T-cell (primary cell): ENCODE results near the gene PCBD1. TPM values are rescaled to one million over a fixed set of nuclear protein-coding genes. Genes with fewer than 3 reads are reported as not detected.

Experiments used
- ATAC-seq, 4 experiments: fragments of 200-7000 bp in 3 of 4; fragments of 150-1000 bp in 1 of 4; cut with Tn5 transposase; replicated peaks in 1 of 4; 1 replicate in 3 of 4; 2 replicates in 1 of 4; pipeline ENCODE4 v1.10.0; 2021; ENCODE audit warnings: moderate library complexity in 3 of 4, mild to moderate bottlenecking in 2 of 4, moderate number of reproducible peaks in 1 of 4
- CTCF ChIA-PET, 2 donors: fragments of 300-600 bp; sonication (Branson Sonifier 250); formaldehyde crosslinking; loops; one replicate each; lab custom pipeline; 2022; ENCODE audit warnings: antibody characterized with exemption in 2 of 2; lab: Charles Lee
- POLR2A ChIA-PET, 2 donors: fragments of 300-600 bp; sonication (Branson Sonifier 250); formaldehyde crosslinking; loops; one replicate each; lab custom pipeline; 2022; ENCODE audit warnings: antibody characterized with exemption in 2 of 2; lab: Charles Lee
- DNase-seq, 35 experiments: peaks; one replicate each; pipeline versions ENCODE4 v3.0.0 to v3.0.0-alpha.2; 2013 to 2023
- H3K27ac ChIP-seq: one replicate; pipeline ENCODE4 v1.5.1; 2013; ENCODE audit warnings: low read length
- H3K27me3 ChIP-seq, 2 experiments: replicated peaks in 1 of 2; 1 replicate in 1 of 2; 2 replicates in 1 of 2; pipeline versions ENCODE4 v1.6.1 to v1.7.0; 2013; ENCODE audit warnings: low read length in 1 of 2, mixed read lengths in 1 of 2; ENCODE audit not compliant: control insufficient read depth in 2 of 2, insufficient read depth in 2 of 2; ENCODE audit errors: extremely low read depth in 1 of 2
- H3K36me3 ChIP-seq, 2 donors: 1 replicate in 1 of 2; 2 replicates in 1 of 2; pipeline versions ENCODE4 v1.6.1 to v1.7.0; 2013; ENCODE audit warnings: low read length in 1 of 2; ENCODE audit not compliant: control insufficient read depth in 2 of 2, insufficient read depth in 1 of 2; ENCODE audit errors: extremely low read depth in 1 of 2
- H3K4me1 ChIP-seq, 2 experiments: 1 replicate in 1 of 2; 2 replicates in 1 of 2; pipeline versions ENCODE4 v1.6.1 to v1.7.0; 2013; ENCODE audit warnings: low read length in 2 of 2, mixed read lengths in 1 of 2; ENCODE audit not compliant: insufficient read depth in 2 of 2, control insufficient read depth in 1 of 2; ENCODE audit errors: extremely low read depth in 1 of 2
- H3K4me3 ChIP-seq, 2 donors: 1 replicate in 1 of 2; 2 replicates in 1 of 2; pipeline versions ENCODE4 v1.5.1 to v1.7.0; 2013; ENCODE audit warnings: mild to moderate bottlenecking in 2 of 2, low read length in 1 of 2, moderate library complexity in 1 of 2; ENCODE audit not compliant: control insufficient read depth in 1 of 2; ENCODE audit errors: extremely low read depth in 1 of 2
- H3K9me3 ChIP-seq: 2 replicates; pipeline ENCODE4 v1.7.0; 2013
- H3K27ac Mint-ChIP-seq, 2 donors: one replicate each; pipeline ENCODE4 v1.8.0; 2020 to 2021; ENCODE audit warnings: mild to moderate bottlenecking in 2 of 2, mixed read lengths in 2 of 2
- H3K27me3 Mint-ChIP-seq, 2 donors: one replicate each; pipeline ENCODE4 v1.8.0; 2021 to 2022; ENCODE audit warnings: mixed read lengths in 2 of 2
- H3K36me3 Mint-ChIP-seq: one replicate; pipeline ENCODE4 v1.8.0; 2021; ENCODE audit warnings: mixed read lengths
- H3K4me1 Mint-ChIP-seq, 3 donors: one replicate each; pipeline ENCODE4 v1.8.0; 2020 to 2022; ENCODE audit warnings: mixed read lengths in 3 of 3, mild to moderate bottlenecking in 1 of 3
- H3K4me3 Mint-ChIP-seq, 3 donors: one replicate each; pipeline ENCODE4 v1.8.0; 2020 to 2022; ENCODE audit warnings: mild to moderate bottlenecking in 3 of 3, mixed read lengths in 3 of 3, moderate library complexity in 3 of 3
- H3K9me3 Mint-ChIP-seq, 3 donors: one replicate each; pipeline ENCODE4 v1.8.0; 2020 to 2022; ENCODE audit warnings: mixed read lengths in 3 of 3
- WGBS: methylation state at CpG from one replicate; pipeline ENCODE4 v1.1.5; 2013; ENCODE audit warnings: missing lambda C conversion rate; ENCODE audit not compliant: insufficient coverage; 5-methylcytosine and 5-hydroxymethylcytosine counted together
- total RNA-seq, 35 experiments: library from RNA in 6 of 35; stranded (reverse) in 6 of 35; fragments of 120-200 nt in 1 of 35; gene quantifications; one replicate each; pipeline versions ENCODE4 v1.2.1 to v1.2.4 and lab custom pipeline; 2013 to 2026

The PCBD1 gene
- total RNA-seq, 5 donors from 2014 or later (not counting 1 experiment from before 2014, with no cell fraction given), result 6.5 to 10.0 (median 9.2) TPM

DNA sequence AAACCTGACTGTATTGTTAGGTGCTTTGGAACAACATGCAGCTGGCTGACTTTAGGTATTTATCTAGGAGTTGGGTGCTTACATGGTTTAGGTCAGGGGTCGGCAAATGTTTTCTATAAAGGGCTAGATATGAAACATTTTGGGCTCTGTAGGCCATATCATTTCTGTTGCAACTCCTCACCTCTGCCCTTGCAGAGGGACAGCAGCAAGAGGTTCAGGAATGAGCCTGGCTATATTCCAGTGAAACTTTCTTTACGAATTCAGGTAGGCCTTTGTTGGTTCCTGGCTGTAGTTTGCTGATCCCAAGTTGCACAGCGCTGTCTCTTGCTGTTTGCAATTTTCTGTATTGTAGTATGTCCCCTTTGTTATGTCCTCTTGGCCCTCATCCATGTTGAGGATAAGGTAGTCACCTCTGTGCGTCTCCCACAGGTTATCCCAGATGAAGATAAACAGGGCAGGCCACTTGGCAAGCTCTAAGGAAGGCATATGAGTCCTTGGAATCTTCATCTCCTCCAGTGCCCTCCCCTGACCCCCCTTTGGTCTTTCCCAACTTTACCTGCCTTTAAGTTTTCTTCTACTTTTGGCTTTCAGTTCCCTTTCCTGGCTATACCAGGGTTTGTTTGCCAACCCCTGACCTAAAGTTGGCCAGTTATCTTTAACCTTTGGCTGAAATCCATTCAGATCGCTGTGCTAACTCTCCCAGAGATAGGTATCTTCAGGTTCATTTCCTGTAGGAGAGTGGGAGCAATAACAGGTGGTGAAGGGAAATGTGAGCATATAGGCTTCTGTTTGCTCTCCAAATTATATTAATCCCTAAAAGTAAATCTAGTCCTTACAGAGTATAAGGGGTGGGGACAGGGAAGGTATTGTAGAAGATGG lies 36.5 kb downstream of the PCBD1 start:
- 96% methylated on average over 3 of the region's 5 CpGs for WGBS
- ATAC-seq (no peak), DNase-seq (no peak)
- ChIA-PET POLR2A (interaction anchor here in 1 of 2 donors (0.8 kb wide), 1 partner anchor 439 kb away, joined by 3 read pairs; no protein-coding TSS in a partner anchor), CTCF (interaction anchor here in 1 of 2 donors (0.6 kb wide), 1 partner anchor 56 kb away, joined by 4 read pairs; no protein-coding TSS in a partner anchor)
- H3K36me3 Mint-ChIP-seq, result peaks cover 56% of the 10 kb centered on the region
- Histone ChIP-seq H3K9me3 (no peaks in the 10 kb centered on the region), H3K27ac (no peak overlapping the region), H3K4me1 (no peaks in the 10 kb centered on the region), H3K36me3 (peaks cover 0 to 30% of the 10 kb centered on the region in 2 donors), H3K4me3 (no peak overlapping the region), H3K27me3 (no peaks in the 10 kb centered on the region)
- H3K4me3 Mint-ChIP-seq, result no peak overlapping the region
- H3K4me1 Mint-ChIP-seq, result peaks cover 0 to 10% (median 4%) of the 10 kb centered on the region in 3 donors
- no peak overlapping the region for H3K27ac Mint-ChIP-seq
- no peaks in the 10 kb centered on the region for H3K27me3 Mint-ChIP-seq
- no peaks in the 10 kb centered on the region for H3K9me3 Mint-ChIP-seq

- no peak overlapping the region for H3K4me3 ChIP-seq
- no peak overlapping the region for H3K27ac ChIP-seq
- no peaks in the 10 kb centered on the region for H3K9me3 ChIP-seq
- peaks cover 0 to 29% of the 10 kb centered on the region in 2 donors for H3K36me3 ChIP-seq
- Mint-ChIP-seq H3K4me3 (no peak overlapping the region), H3K27me3 (no peaks in the 10 kb centered on the region), H3K36me3 (peaks cover 52% of the 10 kb centered on the region), H3K27ac (no peak overlapping the region), H3K4me1 (peaks cover 0 to 10% (median 4%) of the 10 kb centered on the region in 3 donors), H3K9me3 (no peaks in the 10 kb centered on the region)
- no peaks in the 10 kb centered on the region for H3K4me1 ChIP-seq
- 100% methylated on average over 1 of the region's 3 CpGs for WGBS
- H3K27me3 ChIP-seq, result no peaks in the 10 kb centered on the region
- no peak for DNase-seq
- POLR2A ChIA-PET, result no interaction called here
- CTCF ChIA-PET, result no interaction called here
- no peak for ATAC-seq
Observed at GRCh38 chr10:70850097-70850496, 38.3 kb downstream of the PCBD1 start.

- no peak overlapping the region for H3K4me3 ChIP-seq
- Mint-ChIP-seq H3K36me3 (peaks cover 51% of the 10 kb centered on the region), H3K4me1 (peaks cover 0 to 10% (median 4%) of the 10 kb centered on the region in 3 donors), H3K27ac (peak overlapping the region in 1 of 2 donors; percentile 5), H3K9me3 (no peaks in the 10 kb centered on the region), H3K27me3 (no peaks in the 10 kb centered on the region), H3K4me3 (no peak overlapping the region)
- DNase-seq (no peak), ATAC-seq (no peak)
- no peaks in the 10 kb centered on the region for H3K4me1 ChIP-seq
- no peaks in the 10 kb centered on the region for H3K27me3 ChIP-seq
- H3K27ac ChIP-seq, result no peak overlapping the region
- CTCF ChIA-PET, result no interaction called here
- POLR2A ChIA-PET, result interaction anchor here in 1 of 2 donors (0.6 kb wide), 1 partner anchor 9 kb away, joined by 3 read pairs; no protein-coding TSS in a partner anchor
- no peaks in the 10 kb centered on the region for H3K9me3 ChIP-seq
- WGBS, result 38% methylated on average over 1 of the region's 2 CpGs
- peaks cover 0 to 30% of the 10 kb centered on the region in 2 donors for H3K36me3 ChIP-seq
Observed at GRCh38 chr10:70849582-70850016, 38.8 kb downstream of the PCBD1 start.

DNA sequence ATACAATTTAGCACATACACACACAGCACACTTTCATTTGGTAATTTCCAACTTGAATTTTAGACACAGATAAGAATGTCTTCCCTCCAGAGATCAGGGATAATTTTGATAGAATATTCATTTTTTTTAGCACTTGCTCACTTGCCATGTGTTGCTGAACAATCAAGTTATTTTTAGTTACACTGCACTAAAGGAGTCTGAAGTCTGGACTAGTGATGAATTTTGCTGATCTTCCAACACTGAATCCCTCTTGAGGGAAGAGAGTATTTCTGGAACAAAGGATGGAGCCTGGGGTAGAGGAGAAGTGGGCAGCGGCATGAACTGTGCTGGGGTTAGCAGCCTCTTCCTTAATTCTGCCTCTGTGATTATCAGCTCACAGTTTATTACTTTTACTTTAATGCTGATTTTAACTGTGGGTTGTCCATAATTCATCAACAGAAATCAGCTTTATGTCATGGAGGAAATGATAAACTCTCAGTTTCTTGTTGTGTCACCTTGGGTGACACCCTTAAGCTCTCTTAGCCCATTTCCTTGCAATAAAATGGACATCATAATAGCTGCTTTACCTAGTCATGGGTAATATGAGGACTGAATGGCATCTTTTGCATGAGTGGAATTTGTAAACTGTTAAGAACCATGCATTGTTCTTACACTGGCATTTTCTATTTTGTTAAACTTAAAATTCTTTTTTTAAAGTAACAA lies 40.6 kb downstream of the PCBD1 start:
- Mint-ChIP-seq H3K36me3 (peaks cover 53% of the 10 kb centered on the region), H3K27ac (no peak overlapping the region), H3K4me1 (peaks cover 0 to 12% (median 4%) of the 10 kb centered on the region in 3 donors), H3K27me3 (no peaks in the 10 kb centered on the region), H3K4me3 (no peak overlapping the region), H3K9me3 (no peaks in the 10 kb centered on the region)
- H3K4me1 ChIP-seq, result no peaks in the 10 kb centered on the region
- DNase-seq (no peak), ATAC-seq (no peak)
- ChIA-PET POLR2A (no interaction called here), CTCF (no interaction called here)
- WGBS, result no CpG with 5 or more reads among the region's 1 CpG
- no peaks in the 10 kb centered on the region for H3K27me3 ChIP-seq
- peaks cover 0 to 26% of the 10 kb centered on the region in 2 donors for H3K36me3 ChIP-seq
- no peaks in the 10 kb centered on the region for H3K9me3 ChIP-seq
- no peak overlapping the region for H3K4me3 ChIP-seq
- no peak overlapping the region for H3K27ac ChIP-seq

- no peak overlapping the region for H3K4me3 Mint-ChIP-seq
- 100% methylated on average over 1 of the region's 2 CpGs for WGBS
- H3K4me1 Mint-ChIP-seq, result peaks cover 0 to 15% (median 4%) of the 10 kb centered on the region in 3 donors
- H3K27ac ChIP-seq, result no peak overlapping the region
- H3K27ac Mint-ChIP-seq, result no peak overlapping the region
- no peaks in the 10 kb centered on the region for H3K9me3 ChIP-seq
- ChIA-PET CTCF (no interaction called here), POLR2A (interaction anchor here (0.6 kb wide), 2 partner anchors 351 to 501 kb away, joined by 3 to 4 read pairs; no protein-coding TSS in a partner anchor)
- H3K27me3 ChIP-seq, result no peaks in the 10 kb centered on the region
- H3K4me1 ChIP-seq, result no peaks in the 10 kb centered on the region
- peaks cover 0 to 18% of the 10 kb centered on the region in 2 donors for H3K36me3 ChIP-seq
- DNase-seq (no peak), ATAC-seq (no peak)
- no peaks in the 10 kb centered on the region for H3K9me3 Mint-ChIP-seq
- peaks cover 61% of the 10 kb centered on the region for H3K36me3 Mint-ChIP-seq
- no peaks in the 10 kb centered on the region for H3K27me3 Mint-ChIP-seq
- H3K4me3 ChIP-seq, result no peak overlapping the region
Observed at GRCh38 chr10:70846795-70847194, 41.6 kb downstream of the PCBD1 start.

DNA sequence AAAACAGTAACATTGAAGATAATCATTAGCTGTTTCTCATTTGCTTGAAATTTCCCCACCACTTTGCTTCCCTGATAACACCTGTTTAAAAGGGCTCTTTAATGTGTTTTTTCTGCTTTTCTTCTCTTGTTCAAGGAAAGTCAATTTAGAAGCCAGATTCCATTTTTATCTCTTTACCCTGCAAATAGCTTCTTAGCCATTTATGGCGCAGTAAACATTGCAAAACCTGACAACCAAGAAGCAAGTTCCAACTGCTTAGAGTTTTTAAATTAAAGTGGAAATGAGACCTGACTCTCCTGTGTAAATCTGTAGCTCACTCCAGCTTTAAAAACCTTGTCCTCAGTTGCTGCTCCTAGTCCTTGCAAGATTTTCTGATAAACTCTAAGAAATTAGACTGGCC lies 42.5 kb downstream of the PCBD1 start:
- Mint-ChIP-seq H3K4me3 (no peak overlapping the region), H3K4me1 (peaks cover 0 to 22% (median 7%) of the 10 kb centered on the region in 3 donors), H3K27ac (no peak overlapping the region), H3K36me3 (peaks cover 60% of the 10 kb centered on the region), H3K27me3 (no peaks in the 10 kb centered on the region), H3K9me3 (no peaks in the 10 kb centered on the region)
- Histone ChIP-seq H3K9me3 (no peaks in the 10 kb centered on the region), H3K4me1 (no peaks in the 10 kb centered on the region), H3K36me3 (peaks cover 0 to 15% of the 10 kb centered on the region in 2 donors), H3K27me3 (no peaks in the 10 kb centered on the region), H3K4me3 (no peak overlapping the region), H3K27ac (no peak overlapping the region)
- ATAC-seq (no peak), DNase-seq (no peak)
- ChIA-PET POLR2A (interaction anchor here in 1 of 2 donors (0.6 to 0.7 kb wide), 2 partner anchors 10 to 500 kb away, joined by 3 to 4 read pairs; no protein-coding TSS in a partner anchor), CTCF (interaction anchor here in 1 of 2 donors (0.6 kb wide), 1 partner anchor 43 kb away, joined by 3 read pairs; no protein-coding TSS in a partner anchor)
- WGBS, result no CpG with 5 or more reads among the region's 1 CpG
